ENCODE results near the gene OR5M10. TPM values are rescaled to one million over a fixed set of nuclear protein-coding genes. Genes with fewer than 3 reads are reported as not detected.
"Not testable (repeated sequence)": the region's sequence is repeated elsewhere in the genome, so short reads cannot be mapped to it uniquely, and the experiment has no call there.

The OR5M10 gene
- total RNA-seq = not detected

DNA sequence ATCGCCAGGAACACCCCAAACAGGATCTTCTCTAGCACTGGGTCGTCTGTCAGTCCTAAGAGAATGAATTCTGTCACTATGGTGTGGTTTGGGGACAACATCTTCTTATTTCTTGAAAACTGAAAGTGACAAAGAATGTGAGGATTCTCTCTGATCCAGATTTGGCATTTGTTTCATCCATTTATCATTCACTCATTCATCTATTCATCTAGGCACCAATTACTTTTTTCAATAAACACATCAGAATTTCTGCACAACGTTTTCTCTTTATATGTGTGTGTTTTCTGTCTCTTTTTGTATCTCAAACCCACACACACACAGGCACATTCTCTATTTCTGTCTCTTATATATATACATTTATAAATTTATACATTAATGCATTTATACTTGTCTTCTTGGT lies at the start of gene OR5M10:
OR5M10 (minus strand) TSS at position 101 of the 400 bp plus-strand sequence; CDS start at position 101, 0 bp downstream.
- no peak for DNase-seq (ENCODE audit: low spot score)

DNA sequence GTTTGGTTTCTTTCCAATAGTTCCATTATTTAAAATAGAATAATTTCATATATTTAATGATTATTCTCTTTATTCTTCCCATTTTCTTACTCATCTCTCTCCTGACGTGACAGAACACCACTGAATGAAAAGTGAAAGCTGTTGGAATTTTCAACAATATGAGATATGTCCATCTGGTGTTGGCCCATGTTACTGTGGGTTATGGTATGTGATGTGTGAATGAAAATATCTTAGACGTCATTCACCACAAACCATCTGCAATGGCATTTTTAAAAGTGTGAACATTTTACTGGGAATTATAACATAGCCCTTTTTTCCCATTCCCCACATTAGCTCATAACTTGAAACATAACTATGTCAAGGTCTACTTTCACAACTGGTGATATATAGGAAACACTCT lies 48.4 kb upstream of the OR5M10 start:
- DNase-seq (ENCODE audit: low spot score) = no peak

- DNase-seq (ENCODE audit: low spot score) = no peak
These were observed 47.2 kb upstream of the OR5M10 start for GRCh38 chr11:56624661-56625110.

DNA sequence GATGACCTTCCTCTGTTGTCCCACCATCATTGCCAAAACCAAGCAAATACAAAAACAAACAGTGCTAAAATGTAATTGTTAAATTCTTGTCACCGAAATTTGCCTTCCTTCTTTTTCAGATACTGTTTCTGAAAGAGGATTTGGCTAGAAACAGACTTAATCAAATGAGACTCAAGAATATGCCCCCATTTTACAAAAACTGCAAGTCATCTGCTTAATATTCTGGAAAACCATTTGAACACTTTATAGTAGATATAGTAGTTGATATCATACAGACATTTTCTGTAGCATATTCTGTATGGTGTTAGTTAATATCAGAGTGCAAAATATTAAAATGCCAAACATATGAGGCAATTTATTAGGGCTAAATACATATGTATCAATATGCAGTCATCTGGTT lies 33.7 kb upstream of the OR5M10 start:
- no peak for DNase-seq (ENCODE audit: low spot score)

- DNase-seq (ENCODE audit: low spot score) = not testable (repeated sequence)
These were observed 14.7 kb upstream of the OR5M10 start for GRCh38 chr11:56592088-56592717.

DNA sequence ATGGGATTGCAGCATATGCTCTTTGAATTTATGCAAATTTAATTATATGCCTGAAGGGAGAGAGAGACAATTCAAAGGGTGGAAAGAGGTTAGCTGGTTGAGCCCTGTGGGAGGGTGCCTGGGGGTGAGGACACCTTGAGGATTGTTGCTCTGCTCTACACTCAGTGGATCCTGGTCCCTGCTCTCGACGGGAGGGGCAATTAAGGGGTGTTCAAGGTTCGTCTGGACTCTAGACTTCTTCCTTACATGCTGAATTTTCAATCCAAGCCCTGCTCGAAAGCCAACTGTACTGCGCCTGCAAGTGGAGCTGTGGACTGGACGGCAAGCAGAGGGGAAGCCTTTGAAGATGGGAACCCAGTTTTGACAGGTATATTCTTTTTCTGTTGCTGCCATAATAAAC lies 18.9 kb downstream of the OR5M10 start:
- DNase-seq (ENCODE audit: low spot score) = no peak

DNA sequence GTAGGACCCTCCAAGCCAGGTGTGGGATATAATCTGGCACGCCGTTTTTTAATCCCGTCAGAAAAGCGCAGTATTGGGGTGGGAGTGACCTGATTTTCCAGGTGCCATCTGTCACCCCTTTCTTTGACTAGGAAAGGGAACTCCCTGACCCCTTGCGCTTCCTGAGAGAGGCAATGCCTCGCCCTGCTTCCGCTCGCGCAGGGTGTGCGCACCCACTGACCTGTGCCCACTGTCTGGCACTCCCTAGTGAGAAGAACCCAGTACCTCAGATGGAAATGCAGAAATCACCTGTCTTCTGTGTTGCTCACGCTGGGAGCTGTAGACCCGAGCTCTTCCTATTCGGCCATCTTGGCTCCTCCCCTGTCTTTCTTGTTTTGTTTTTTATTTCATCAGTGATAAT lies 22.8 kb downstream of the OR5M10 start:
- not testable (repeated sequence) for DNase-seq (ENCODE audit: low spot score)

- no peak for DNase-seq (ENCODE audit: low spot score)
These were observed 32.0 kb downstream of the OR5M10 start for GRCh38 chr11:56545531-56545930.

GRCh38 chr11:56543739-56544138 lies 33.8 kb downstream of the OR5M10 start:
- no peak for DNase-seq (ENCODE audit: low spot score)

DNA sequence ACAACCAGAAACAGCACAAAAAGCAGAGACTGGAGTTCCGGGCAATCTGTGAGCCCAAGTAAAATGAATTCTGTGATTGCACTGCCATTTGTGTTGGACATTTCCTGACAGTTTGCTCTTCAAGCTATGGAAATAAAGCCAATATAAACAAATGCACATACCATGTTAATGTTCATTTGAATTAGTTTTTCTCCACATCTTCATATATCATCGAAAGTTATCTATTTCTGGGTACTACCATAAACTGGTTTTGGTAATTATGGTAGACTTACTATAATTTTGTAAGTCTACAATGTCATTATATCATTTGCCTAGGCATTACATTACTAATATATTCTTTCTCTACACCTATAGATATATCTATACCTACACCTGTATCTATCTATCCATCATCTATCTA lies 34.4 kb downstream of the OR5M10 start, which contains the start of gene OR5M11:
OR5M11 (minus strand) TSS at position 101 of the 400 bp plus-strand sequence; CDS start at position 101, 0 bp downstream.
- no peak for DNase-seq (ENCODE audit: low spot score)

DNA sequence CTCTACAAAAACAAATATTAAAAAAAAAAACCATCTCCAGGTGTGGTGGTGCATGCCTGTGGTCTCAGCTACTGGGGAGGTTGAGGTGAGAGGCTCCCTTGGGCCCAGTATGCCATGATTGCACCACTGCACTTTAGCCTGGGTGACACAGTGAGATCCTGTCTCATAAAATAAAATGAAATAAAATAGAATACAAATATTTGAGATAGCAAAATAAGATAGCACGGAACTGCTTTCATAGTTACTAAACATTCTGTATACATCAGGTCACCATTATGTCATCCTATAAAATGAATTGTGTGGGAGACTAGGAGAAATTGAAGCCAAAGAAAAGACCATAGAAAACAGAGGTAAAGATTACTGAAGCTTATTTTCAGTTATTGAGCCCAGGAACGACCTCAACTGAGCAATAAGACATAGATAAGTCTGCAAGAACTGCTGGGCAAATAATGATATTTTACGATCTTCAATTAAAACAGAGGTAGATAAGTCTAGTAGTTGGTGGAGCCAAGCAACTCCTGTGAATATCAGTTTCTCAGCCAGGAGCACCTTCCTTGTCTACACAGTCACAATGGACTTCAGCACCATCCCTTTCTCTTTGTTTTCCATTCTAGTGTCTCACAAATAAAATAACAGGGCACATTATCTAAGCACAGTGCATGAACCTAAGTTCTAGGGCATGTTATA lies 44.3 kb downstream of the OR5M10 start:
- no peak for DNase-seq (ENCODE audit: low spot score)

DNA sequence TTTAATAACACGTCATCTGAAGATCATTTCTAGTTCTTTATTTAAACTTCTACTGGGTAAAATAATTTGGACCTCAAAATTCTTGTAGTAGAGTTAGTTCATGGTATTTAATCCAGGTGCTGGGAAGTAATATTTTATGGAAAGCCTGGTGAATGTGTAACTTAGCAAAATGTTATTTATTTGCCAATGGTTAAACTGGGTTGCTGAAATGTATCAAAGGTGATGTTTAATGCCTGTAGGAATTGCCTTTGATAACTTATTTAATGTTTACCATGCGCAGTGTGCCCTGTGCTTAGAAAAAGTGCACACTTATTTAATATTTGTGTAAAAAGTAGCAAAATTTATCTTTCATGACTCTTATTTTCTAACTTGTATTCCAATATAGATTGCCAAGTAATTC lies 45.7 kb downstream of the OR5M10 start:
- DNase-seq (ENCODE audit: low spot score) = no peak

Other genes with a start within 250 kb of the OR5M10 start
- not detected for gene OR8K1, start 231.7 kb downstream of the OR5M10 start, total RNA-seq
- gene OR8J1, start 223.4 kb downstream of the OR5M10 start, total RNA-seq = not detected
- not detected for gene OR8U1, start 202.1 kb downstream of the OR5M10 start, total RNA-seq
- gene OR5AL1, start 165.0 kb downstream of the OR5M10 start, total RNA-seq = not detected
- gene OR5M3, start 104.4 kb downstream of the OR5M10 start, total RNA-seq = not detected
- not detected for gene OR5M8, start 86.4 kb downstream of the OR5M10 start, total RNA-seq
- gene OR5M11, start 34.5 kb downstream of the OR5M10 start, total RNA-seq = not detected
- not detected for gene OR5M1, start 37.2 kb upstream of the OR5M10 start, total RNA-seq
- not detected for gene OR5AP2, start 64.7 kb upstream of the OR5M10 start, total RNA-seq
- not detected for gene OR5AR1, start 86.0 kb upstream of the OR5M10 start, total RNA-seq
- gene OR9G1, start 121.4 kb upstream of the OR5M10 start, total RNA-seq = not detected
- not detected for gene OR9G4, start 171.0 kb upstream of the OR5M10 start, total RNA-seq